GM19023 (cell line): ENCODE results near the gene COL15A1.

Experiments used
- ATAC-seq: cut with Tn5 transposase; IDR thresholded peaks from one replicate; pipeline ENCODE4 v1.9.1; 2021; ENCODE audit warnings: mild to moderate bottlenecking, moderate library complexity; ENCODE audit not compliant: unreplicated experiment

Gene COL15A1

DNA sequence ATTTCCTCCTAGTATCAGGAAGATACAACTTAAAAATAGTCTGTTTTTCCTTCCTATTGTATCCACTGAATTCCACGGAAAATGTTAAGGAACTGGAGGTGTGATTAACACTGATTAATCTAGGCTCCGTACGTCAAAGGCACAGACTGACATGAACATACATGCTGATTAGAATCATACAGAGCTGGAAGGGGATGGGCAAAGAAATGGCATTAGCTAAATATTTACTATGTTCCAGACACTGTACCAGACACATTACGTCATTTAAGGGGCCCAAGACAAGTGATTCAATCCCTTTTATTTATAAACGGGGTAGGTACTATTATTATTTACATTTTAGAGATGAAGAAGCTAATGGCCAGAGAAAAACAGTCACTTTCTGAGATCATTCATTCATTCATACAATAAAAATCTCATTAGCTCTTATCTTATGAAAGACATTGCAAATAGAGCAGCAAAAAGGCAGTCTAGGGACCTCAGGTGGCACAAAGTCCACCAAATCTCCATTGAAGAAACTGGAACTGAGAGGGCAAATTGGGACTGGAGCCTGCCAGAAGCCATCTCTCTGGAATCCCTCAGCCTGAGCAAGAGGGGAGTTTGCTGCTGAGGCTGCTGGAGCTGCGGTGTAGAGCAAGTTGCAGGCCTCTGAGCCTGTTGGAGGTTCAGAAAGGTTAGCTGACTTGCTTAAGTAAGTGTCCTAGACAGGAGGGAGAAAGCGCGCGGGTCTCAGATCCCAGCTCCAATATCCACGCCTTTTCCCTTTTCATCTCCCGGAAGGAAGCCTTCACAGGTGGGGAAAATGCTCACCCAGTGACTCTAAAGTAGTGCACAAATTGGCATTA is 159.6 kb downstream of the COL15A1 start:
- ATAC-seq, result no peak

DNA sequence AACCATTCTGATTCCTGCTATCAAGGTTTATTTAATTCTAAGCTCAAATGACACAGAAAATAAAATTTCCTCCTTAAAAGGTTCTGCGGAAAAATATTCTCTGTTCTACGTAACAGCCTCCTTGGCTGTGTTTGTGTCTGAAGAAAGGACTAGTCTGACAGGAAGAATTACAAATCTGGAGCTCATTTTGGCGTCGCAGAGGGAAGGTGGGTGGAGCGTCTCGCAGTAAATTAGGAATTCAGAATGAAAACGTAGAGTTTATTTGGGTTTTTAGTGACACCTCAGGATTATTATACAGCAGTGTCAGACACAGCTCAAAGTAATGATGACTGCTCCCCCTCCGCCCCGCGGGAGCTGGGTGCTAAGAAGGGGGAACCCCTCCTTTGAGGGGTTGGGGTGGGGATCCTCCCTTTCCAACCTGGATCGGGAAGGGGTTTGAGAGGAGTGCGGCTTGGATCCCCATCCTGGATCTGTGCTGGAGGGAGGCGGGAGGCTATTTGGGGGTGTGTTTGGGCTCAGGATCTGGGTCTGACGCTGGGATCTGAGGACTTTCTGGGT is 160.3 kb downstream of the COL15A1 start:
- ATAC-seq, result no peak

DNA sequence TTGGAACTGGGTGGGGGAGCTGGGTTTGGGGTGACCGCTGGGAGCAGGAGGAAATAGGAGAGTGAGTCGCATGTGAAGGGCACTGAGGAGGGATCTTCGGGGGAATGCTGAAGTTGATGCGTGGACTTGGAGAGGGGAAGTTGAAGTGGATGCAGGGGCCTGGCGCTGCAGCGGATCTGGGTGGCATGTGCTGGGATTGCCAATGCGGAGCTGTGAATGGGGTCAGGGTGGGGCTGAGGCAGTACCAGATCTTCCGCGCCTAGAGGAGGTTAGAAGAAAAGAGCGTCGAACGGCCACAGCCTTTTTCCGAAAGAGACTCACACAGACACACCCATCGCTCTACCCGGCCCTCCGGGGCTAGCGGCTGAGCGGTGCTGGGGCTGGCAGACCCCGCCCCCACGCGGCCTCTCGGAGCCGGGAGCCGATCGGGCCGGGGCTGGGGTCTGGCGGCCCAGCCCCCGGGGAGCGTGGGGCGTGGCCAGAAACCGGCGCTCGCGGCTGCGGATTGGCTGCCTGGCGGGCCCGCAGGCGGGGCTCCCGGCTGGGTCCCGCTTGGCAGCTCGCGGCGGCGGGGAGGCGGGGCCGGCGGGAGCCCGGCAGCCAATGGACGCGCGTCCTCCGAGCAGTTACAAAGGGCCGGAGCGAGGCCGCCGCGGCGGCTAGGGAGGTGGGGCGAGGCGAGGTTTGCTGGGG is 160.9 kb downstream of the COL15A1 start, which contains the start of gene TGFBR1:
Gene TGFBR1 (plus strand): TSS at position 655 of the 693 bp plus-strand sequence. CDS start 93 bp downstream, outside the sequence.
- ATAC-seq, result peak; percentile 90

DNA sequence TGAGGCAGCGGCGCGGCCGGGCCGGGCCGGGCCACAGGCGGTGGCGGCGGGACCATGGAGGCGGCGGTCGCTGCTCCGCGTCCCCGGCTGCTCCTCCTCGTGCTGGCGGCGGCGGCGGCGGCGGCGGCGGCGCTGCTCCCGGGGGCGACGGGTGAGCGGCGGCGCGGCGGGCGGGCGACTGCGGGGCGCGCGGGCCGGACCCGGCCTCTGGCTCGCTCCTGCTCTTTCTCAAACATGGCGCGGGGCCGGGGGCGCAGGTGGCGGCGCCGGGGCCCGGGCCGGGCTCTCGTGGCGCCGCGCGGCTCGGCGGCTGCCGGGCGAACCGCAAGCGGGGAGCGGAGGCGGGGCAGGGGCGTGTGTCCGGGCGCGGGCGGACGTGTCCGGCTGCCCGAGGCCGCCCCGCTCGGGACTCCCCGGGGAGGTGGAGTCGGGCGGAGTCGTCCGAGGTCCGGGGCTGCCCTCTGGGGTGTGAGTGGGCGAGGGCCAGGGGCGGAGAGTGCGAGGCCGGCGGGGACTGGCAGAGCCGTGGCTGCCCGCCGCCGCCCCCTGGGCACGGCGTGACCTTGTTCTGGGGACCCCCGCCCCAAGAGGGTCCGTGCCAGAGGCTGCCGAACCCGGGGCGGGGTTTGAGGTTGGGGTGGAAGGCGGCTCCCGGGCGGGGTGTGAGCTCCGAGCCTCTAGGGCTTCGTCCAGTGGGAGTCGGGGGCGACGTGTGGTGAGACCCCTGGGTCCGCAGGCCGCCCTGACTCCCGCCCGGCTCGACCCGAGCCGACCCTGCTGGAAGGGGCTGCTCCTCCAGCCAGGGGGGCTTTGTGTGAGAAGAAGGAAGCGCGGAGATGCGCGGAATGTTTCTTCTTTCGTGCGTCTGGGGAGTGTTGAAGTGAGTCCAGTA is 161.7 kb downstream of the COL15A1 start:
- ATAC-seq, result peak; percentile 64

DNA sequence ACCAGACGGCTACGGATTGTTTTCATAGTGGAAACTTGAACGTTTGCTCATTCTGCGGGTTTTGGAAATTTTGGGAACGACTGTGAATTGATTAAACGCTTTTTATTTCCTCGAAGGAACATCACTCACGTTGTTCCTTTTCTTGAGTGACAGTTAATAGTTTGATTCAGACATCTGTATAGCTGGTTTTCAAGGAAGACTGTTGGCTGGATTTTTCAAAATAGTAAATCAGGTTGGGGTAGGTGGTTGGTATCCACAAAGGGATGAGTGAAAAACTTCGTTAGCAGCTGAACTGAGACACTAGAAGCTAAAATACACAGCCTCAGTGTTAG is 162.3 kb downstream of the COL15A1 start:
- ATAC-seq, result no peak

DNA sequence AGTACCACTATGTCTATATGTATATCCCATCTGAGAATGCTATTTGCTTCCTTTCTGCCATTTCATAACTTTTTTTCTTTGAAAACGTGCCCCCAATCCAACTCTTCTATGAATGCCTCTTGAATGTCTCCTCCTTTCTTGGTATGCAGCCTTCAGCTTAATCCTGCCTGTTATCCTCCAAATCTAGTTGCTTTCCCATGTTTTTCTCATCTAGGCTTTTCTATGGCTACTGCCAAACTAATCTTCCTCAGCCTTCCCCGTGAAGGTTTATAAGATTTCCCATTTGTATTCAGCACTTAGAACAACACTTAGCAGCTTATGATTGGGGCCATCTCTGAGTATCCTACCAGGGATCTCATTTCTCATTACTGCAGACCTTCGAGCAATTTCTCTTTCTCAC is 163.7 kb downstream of the COL15A1 start:
- ATAC-seq, result no peak

GRCh38 chr9:99108131-99108530 is 164.4 kb downstream of the COL15A1 start:
- ATAC-seq, result no peak

- ATAC-seq, result no peak
These were observed 165.8 kb downstream of the COL15A1 start for GRCh38 chr9:99109522-99109921.

GRCh38 chr9:99112750-99113413 is 169.2 kb downstream of the COL15A1 start:
- no peak for ATAC-seq

GRCh38 chr9:99113414-99114048 is 169.8 kb downstream of the COL15A1 start:
- ATAC-seq, result no peak

GRCh38 chr9:99114049-99114440 is 170.3 kb downstream of the COL15A1 start:
- ATAC-seq, result no peak

GRCh38 chr9:99114846-99115500 is 171.3 kb downstream of the COL15A1 start:
- no peak for ATAC-seq

- no peak for ATAC-seq
These were observed 172.3 kb downstream of the COL15A1 start for GRCh38 chr9:99116003-99116411.

GRCh38 chr9:99118782-99119466 is 175.2 kb downstream of the COL15A1 start:
- ATAC-seq, result peak; percentile 99

DNA sequence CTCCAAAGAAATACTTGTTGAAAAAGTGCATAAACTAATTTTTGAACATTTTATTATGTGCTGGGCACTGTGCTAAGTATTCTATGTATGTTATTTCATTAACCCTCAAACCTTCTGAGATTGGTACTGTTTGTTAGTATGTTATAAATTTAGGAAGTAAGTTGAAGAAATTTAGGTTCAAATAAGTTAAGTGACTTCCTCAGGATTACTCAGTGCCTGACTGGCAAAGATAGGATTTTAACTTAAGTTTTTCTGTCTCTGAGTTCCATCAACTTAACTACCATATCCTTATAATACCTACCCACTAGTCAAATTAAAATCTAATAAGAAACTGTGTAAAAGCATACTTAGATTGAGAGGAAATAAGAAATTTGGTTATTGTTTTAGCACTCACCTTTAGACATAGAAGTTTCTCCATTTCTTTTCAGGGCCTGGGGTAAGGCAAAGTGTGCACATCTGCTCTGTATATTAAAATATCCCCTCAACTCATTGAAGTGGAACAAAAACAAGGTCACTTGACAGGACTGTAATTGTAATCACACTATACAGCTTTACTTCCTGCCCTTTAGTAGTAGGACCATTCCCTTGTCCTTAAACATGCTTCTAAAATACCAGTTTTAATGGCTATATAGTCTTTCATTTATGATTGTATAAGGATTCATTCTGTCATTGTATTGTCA is 176.4 kb downstream of the COL15A1 start:
- no peak for ATAC-seq
